Effector memory CD4-positive, alpha-beta T cell (primary cell): ENCODE data around the gene ATP2B1.

Source experiments
- DNase-seq, 3 donors: peaks; one replicate each; pipeline ENCODE4 v3.0.0-alpha.2; 2020
- H3K27ac ChIP-seq: 2 replicates; pipeline ENCODE4 v1.7.0; 2013; ENCODE audit warnings: mild to moderate bottlenecking, low read length, moderate library complexity; ENCODE audit not compliant: insufficient read depth, poor library complexity, severe bottlenecking
- H3K27me3 ChIP-seq: replicated peaks from 2 replicates; pipeline ENCODE4 v1.7.0; 2013; ENCODE audit warnings: mild to moderate bottlenecking, low read length; ENCODE audit not compliant: insufficient read depth, control insufficient read depth, poor library complexity, severe bottlenecking
- H3K36me3 ChIP-seq: 2 replicates; pipeline ENCODE4 v1.7.0; 2013; ENCODE audit warnings: mild to moderate bottlenecking, low read length, moderate library complexity; ENCODE audit not compliant: control insufficient read depth, insufficient read depth
- H3K4me1 ChIP-seq: 2 replicates; pipeline ENCODE4 v1.7.0; 2013; ENCODE audit warnings: low read length, mild to moderate bottlenecking; ENCODE audit not compliant: control insufficient read depth, insufficient read depth, poor library complexity, severe bottlenecking
- H3K4me3 ChIP-seq: 2 replicates; pipeline ENCODE4 v1.7.0; 2013; ENCODE audit warnings: low read length, low read depth, mild to moderate bottlenecking; ENCODE audit not compliant: insufficient read depth, poor library complexity, severe bottlenecking
- H3K9me3 ChIP-seq: 2 replicates; pipeline ENCODE4 v1.7.0; 2013; ENCODE audit warnings: mild to moderate bottlenecking, low read length, moderate library complexity; ENCODE audit not compliant: control insufficient read depth

ATP2B1 gene

GRCh38 chr12:89540586-89540985 lies 168.1 kb downstream of the ATP2B1 start:
- H3K4me3 ChIP-seq, result no peak overlapping the region
- H3K4me1 ChIP-seq, result peaks cover 6% of the 10 kb centered on the region
- DNase-seq, result no peak
- H3K27ac ChIP-seq, result no peak overlapping the region
- H3K27me3 ChIP-seq, result no peaks in the 10 kb centered on the region
- no peaks in the 10 kb centered on the region for H3K9me3 ChIP-seq
- no peaks in the 10 kb centered on the region for H3K36me3 ChIP-seq

GRCh38 chr12:89539426-89540223 lies 169.0 kb downstream of the ATP2B1 start:
- Histone ChIP-seq H3K4me1 (peaks cover 6% of the 10 kb centered on the region), H3K27ac (no peak overlapping the region), H3K36me3 (no peaks in the 10 kb centered on the region), H3K4me3 (no peak overlapping the region), H3K9me3 (no peaks in the 10 kb centered on the region), H3K27me3 (no peaks in the 10 kb centered on the region)
- DNase-seq, result no peak

DNA sequence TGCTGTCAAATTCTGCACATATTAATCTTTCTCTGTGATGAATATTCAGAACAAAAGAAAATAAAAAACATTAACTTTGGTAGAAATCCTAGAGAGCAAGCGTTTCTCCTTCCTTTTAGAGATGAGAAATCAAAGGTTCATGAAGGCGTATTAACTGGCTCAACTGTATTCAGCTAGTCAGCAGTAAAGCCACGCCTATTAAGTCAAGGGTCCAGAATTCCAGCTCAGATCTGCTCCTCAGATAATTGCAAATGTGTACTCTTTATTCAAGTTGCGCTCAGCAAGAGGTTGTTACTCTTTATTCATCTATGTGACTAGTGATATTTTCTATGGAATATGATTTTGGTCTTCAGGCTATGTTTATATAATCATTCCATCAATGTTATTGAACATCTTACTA lies 169.7 kb downstream of the ATP2B1 start:
- peaks cover 6% of the 10 kb centered on the region for H3K4me1 ChIP-seq
- no peaks in the 10 kb centered on the region for H3K27me3 ChIP-seq
- H3K27ac ChIP-seq, result no peak overlapping the region
- no peak overlapping the region for H3K4me3 ChIP-seq
- DNase-seq, result no peak
- no peaks in the 10 kb centered on the region for H3K9me3 ChIP-seq
- no peaks in the 10 kb centered on the region for H3K36me3 ChIP-seq
